Hepatocyte (in vitro differentiated cells): Measurements from ENCODE around the gene HNRNPH2. TPM values are rescaled to one million over a fixed set of nuclear protein-coding genes. Genes with fewer than 3 reads are reported as not detected.
A peak's percentile ranks its signal among the peaks of the same experiment; 100 is the strongest.

Source experiments
- DNase-seq: peaks from one replicate; pipeline ENCODE4 v3.0.0-alpha.2; 2016; ENCODE audit warnings: low spot score
- H2AFZ ChIP-seq: fragments of 200-600 bp; sonication (generic); 2 replicates; pipeline ENCODE4 v1.6.0; 2016; ENCODE audit warnings: antibody characterized with exemption, mild to moderate bottlenecking
- H3K27ac ChIP-seq: fragments of 200-600 bp; sonication (generic); 2 replicates; pipeline ENCODE4 v1.5.1; 2016; ENCODE audit warnings: mild to moderate bottlenecking
- H3K27me3 ChIP-seq: fragments of 200-600 bp; sonication (generic); 2 replicates; pipeline ENCODE4 v1.6.1; 2016
- H3K36me3 ChIP-seq: fragments of 200-600 bp; sonication (generic); replicated peaks from 2 replicates; pipeline ENCODE4 v1.5.1; 2016; ENCODE audit warnings: low read depth; ENCODE audit not compliant: insufficient read depth
- H3K4me1 ChIP-seq: fragments of 200-600 bp; sonication (generic); 2 replicates; pipeline ENCODE4 v1.5.1; 2016; ENCODE audit warnings: mild to moderate bottlenecking, moderate library complexity; ENCODE audit not compliant: insufficient read depth
- H3K4me2 ChIP-seq: fragments of 200-600 bp; sonication (generic); 2 replicates; pipeline ENCODE4 v1.6.0; 2016
- H3K4me3 ChIP-seq: fragments of 200-600 bp; sonication (generic); 2 replicates; pipeline ENCODE4 v1.5.1; 2016; ENCODE audit warnings: mild to moderate bottlenecking
- H3K79me2 ChIP-seq: fragments of 200-600 bp; sonication (generic); 2 replicates; pipeline ENCODE4 v1.6.0; 2017; ENCODE audit warnings: mild to moderate bottlenecking
- H3K9me2 ChIP-seq: fragments of 200-600 bp; sonication (generic); replicated peaks from 2 replicates; pipeline ENCODE4 v1.6.0; 2017; ENCODE audit warnings: mild to moderate bottlenecking; ENCODE audit not compliant: insufficient read depth
- H3K9me3 ChIP-seq: fragments of 200-600 bp; sonication (generic); 2 replicates; pipeline ENCODE4 v1.5.1; 2016; ENCODE audit warnings: low read depth, mild to moderate bottlenecking
- H4K20me1 ChIP-seq: fragments of 200-600 bp; sonication (generic); 2 replicates; pipeline ENCODE4 v1.6.0; 2016; ENCODE audit warnings: mild to moderate bottlenecking; ENCODE audit not compliant: insufficient read depth, poor library complexity, severe bottlenecking
- CTCF ChIP-seq: fragments of 200-600 bp; sonication (generic); IDR thresholded peaks from 2 replicates; pipeline ENCODE4 v1.5.1; 2016; ENCODE audit warnings: antibody characterized with exemption, mild to moderate bottlenecking; ENCODE audit not compliant: poor library complexity
- EZH2 ChIP-seq: fragments of 200-600 bp; sonication (generic); IDR thresholded peaks from 2 replicates; pipeline ENCODE4 v1.6.1; 2016; ENCODE audit warnings: antibody characterized with exemption, mild to moderate bottlenecking, borderline replicate concordance
- EZH2phosphoT487 ChIP-seq: fragments of 200-600 bp; sonication (generic); IDR thresholded peaks from one replicate; pipeline ENCODE4 v1.6.1; 2018; ENCODE audit warnings: antibody characterized with exemption, mild to moderate bottlenecking, low read depth, moderate library complexity; ENCODE audit not compliant: unreplicated experiment, severe bottlenecking
- WGBS: methylation state at CpG from one replicate; pipeline ENCODE4 v1.1.6; 2016; ENCODE audit warnings: low lambda C conversion rate; ENCODE audit errors: missing lambda C conversion rate; 5-methylcytosine and 5-hydroxymethylcytosine counted together
- polyA plus RNA-seq: library from polyadenylated mRNA; unstranded; fragments of >200 nt; fragmentation: Nextera tagmentation; extraction: Ambion mirVana; gene quantifications from 2 replicates; pipeline ENCODE4 v1.2.1, GENCODE V29; 2016
- total RNA-seq: library from RNA; depleted of rRNA; stranded (reverse); fragments of >200 nt; gene quantifications from 2 replicates; pipeline ENCODE4 v1.2.3, GENCODE V29; 2014

HNRNPH2 gene
- total and polyA plus RNA-seq, 2 experiments from 2014 or later: 76.0 to 112 TPM

GRCh38 chrX:101415180-101416145, 7.4 kb downstream of the HNRNPH2 start:
- peaks cover 3% of the 10 kb centered on the region for H4K20me1 ChIP-seq
- no peaks in the 10 kb centered on the region for H3K9me3 ChIP-seq
- peaks cover 28% of the 10 kb centered on the region for H3K79me2 ChIP-seq
- H3K4me3 ChIP-seq: no peak overlapping the region
- TF ChIP-seq EZH2phosphoT487: no peak
- TF ChIP-seq EZH2: no peak
- TF ChIP-seq CTCF: peak; percentile 70
- H2AFZ ChIP-seq: no peak overlapping the region
- DNase-seq: peak; percentile 73
- H3K4me1 ChIP-seq: peaks cover 11% of the 10 kb centered on the region
- WGBS: 64% methylated on average over 12 of the region's 12 CpGs
- H3K4me2 ChIP-seq: no peak overlapping the region
- H3K36me3 ChIP-seq: no peaks in the 10 kb centered on the region
- H3K9me2 ChIP-seq: no peaks in the 10 kb centered on the region
- no peaks in the 10 kb centered on the region for H3K27me3 ChIP-seq
- H3K27ac ChIP-seq: peak overlapping the region; percentile 43

GRCh38 chrX:101416691-101417090, 8.7 kb downstream of the HNRNPH2 start:
- H3K9me3 ChIP-seq: no peaks in the 10 kb centered on the region
- H4K20me1 ChIP-seq: no peaks in the 10 kb centered on the region
- peaks cover 16% of the 10 kb centered on the region for H3K79me2 ChIP-seq
- H3K27ac ChIP-seq: peak overlapping the region; percentile 97
- TF ChIP-seq EZH2phosphoT487 (no peak), CTCF (no peak), EZH2 (no peak)
- DNase-seq: no peak
- no peaks in the 10 kb centered on the region for H3K27me3 ChIP-seq
- H3K9me2 ChIP-seq: no peaks in the 10 kb centered on the region
- peaks cover 11% of the 10 kb centered on the region for H3K4me1 ChIP-seq
- no peak overlapping the region for H2AFZ ChIP-seq
- peak overlapping the region; percentile 78 for H3K4me2 ChIP-seq
- WGBS: 65% methylated on average over 7 of the region's 7 CpGs
- H3K36me3 ChIP-seq: no peaks in the 10 kb centered on the region
- H3K4me3 ChIP-seq: no peak overlapping the region

GRCh38 chrX:101417190-101417589, 9.2 kb downstream of the HNRNPH2 start:
- Histone ChIP-seq H3K4me2 (peak overlapping the region; percentile 78), H3K4me3 (no peak overlapping the region), H3K79me2 (peaks cover 11% of the 10 kb centered on the region), H3K36me3 (no peaks in the 10 kb centered on the region), H4K20me1 (no peaks in the 10 kb centered on the region), H3K9me2 (no peaks in the 10 kb centered on the region), H3K9me3 (no peaks in the 10 kb centered on the region), H3K4me1 (peaks cover 11% of the 10 kb centered on the region), H2AFZ (no peak overlapping the region), H3K27me3 (no peaks in the 10 kb centered on the region), H3K27ac (peak overlapping the region; percentile 97)
- no peak for TF ChIP-seq CTCF
- TF ChIP-seq EZH2phosphoT487: no peak
- TF ChIP-seq EZH2: no peak
- 58% methylated on average over 4 of the region's 4 CpGs for WGBS
- no peak for DNase-seq
